ENCODE measurements around the gene NUAK1.

The NUAK1 gene

GRCh38 chr12:106063826-106064720 is 74.7 kb downstream of the NUAK1 start:
- DNase-seq (ENCODE audit: insufficient read length, low spot score): no peak
- TF ChIP-seq, protein P1, sequence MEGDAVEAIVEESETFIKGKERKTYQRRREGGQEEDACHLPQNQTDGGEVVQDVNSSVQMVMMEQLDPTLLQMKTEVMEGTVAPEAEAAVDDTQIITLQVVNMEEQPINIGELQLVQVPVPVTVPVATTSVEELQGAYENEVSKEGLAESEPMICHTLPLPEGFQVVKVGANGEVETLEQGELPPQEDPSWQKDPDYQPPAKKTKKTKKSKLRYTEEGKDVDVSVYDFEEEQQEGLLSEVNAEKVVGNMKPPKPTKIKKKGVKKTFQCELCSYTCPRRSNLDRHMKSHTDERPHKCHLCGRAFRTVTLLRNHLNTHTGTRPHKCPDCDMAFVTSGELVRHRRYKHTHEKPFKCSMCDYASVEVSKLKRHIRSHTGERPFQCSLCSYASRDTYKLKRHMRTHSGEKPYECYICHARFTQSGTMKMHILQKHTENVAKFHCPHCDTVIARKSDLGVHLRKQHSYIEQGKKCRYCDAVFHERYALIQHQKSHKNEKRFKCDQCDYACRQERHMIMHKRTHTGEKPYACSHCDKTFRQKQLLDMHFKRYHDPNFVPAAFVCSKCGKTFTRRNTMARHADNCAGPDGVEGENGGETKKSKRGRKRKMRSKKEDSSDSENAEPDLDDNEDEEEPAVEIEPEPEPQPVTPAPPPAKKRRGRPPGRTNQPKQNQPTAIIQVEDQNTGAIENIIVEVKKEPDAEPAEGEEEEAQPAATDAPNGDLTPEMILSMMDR (IDR thresholded peaks at IDR 0.05; ENCODE audit: insufficient read depth, missing control alignments): no peak
- no peak for FAIRE-seq

DNA sequence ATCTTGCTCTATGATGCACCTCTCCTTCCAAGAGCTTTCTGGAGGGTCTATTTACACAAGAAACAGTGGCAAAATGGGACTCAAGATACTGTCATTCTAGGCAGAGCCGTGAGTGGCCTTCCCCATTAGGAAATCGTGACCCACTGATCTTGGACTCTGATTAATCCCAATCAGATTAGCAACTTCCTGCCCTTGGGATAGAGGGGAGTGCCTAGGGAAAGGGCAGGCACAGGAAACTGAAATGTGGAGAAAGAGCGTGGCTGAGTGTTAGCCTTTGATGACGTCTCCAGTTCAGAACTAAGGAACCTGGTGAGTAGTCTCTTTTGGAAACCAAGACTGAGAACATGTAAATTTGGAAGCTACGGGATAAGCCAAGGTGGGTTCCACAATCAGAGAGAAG is 76.1 kb downstream of the NUAK1 start:
- TF ChIP-seq, protein P1 (IDR thresholded peaks at IDR 0.05; ENCODE audit: insufficient read depth, missing control alignments): no peak

GRCh38 chr12:106058256-106059182 is 80.2 kb downstream of the NUAK1 start:
- TF ChIP-seq, protein P1 (IDR thresholded peaks at IDR 0.05; ENCODE audit: insufficient read depth, missing control alignments): no peak
- no peak for FAIRE-seq
- DNase-seq (ENCODE audit: insufficient read length, low spot score): no peak

More for the DNA sequence above, 76.1 kb downstream of the NUAK1 start:
- FAIRE-seq (no peak), DNase-seq (ENCODE audit: insufficient read length, low spot score) (no peak)

DNA sequence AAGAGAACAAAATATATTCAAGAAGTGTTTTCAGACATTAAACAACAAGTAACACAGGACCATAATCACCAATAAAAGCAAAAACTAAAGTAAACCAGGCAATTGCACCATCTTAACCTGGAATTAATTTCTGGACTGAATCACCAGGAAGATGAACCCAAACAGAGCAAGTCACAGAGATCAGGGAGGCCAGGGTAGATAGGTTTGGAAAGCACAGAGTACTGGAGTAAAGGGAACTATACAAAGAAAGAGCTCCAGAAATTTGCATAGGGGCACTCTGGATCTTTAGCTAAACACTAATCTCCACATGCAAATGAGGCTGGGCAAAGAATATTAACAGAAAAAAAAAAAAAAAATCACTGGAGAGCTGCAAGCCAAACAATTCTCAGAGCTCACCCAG is 84.7 kb downstream of the NUAK1 start:
- FAIRE-seq: no peak
- no peak for DNase-seq (ENCODE audit: insufficient read length, low spot score)
- TF ChIP-seq, protein P1 (IDR thresholded peaks at IDR 0.05; ENCODE audit: insufficient read depth, missing control alignments): no peak

GRCh38 chr12:106051853-106052531 is 86.8 kb downstream of the NUAK1 start:
- DNase-seq (ENCODE audit: insufficient read length, low spot score) (no peak), FAIRE-seq (no peak)

DNA sequence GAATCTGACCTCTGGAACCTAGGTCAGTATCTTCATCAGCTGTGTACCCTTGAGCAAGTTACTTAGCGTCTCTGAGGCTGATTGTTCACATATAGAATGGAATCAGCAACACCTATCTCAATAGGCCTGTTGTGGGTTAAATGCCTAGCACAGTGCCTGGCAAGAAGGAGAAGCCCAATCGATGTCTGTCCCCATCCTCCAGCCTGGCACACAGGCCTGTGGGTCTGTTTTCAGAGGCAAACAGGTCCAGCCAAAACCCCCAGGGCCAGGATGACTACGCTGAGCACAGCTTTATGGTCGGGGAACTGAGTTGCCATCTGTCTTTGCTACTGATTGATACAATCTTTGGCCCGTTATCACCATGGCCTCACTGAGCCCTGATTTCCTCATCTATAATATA is 89.2 kb downstream of the NUAK1 start:
- FAIRE-seq (no peak), DNase-seq (ENCODE audit: insufficient read length, low spot score) (no peak)
- TF ChIP-seq, protein P1 (IDR thresholded peaks at IDR 0.05; ENCODE audit: insufficient read depth, missing control alignments): no peak

More at GRCh38 chr12:106051853-106052531, 86.8 kb downstream of the NUAK1 start:
- TF ChIP-seq, protein P1 (IDR thresholded peaks at IDR 0.05; ENCODE audit: insufficient read depth, missing control alignments): no peak
